Measurements from ENCODE around the gene PRR9.
"Not testable (repeated sequence)": the region's sequence is repeated elsewhere in the genome, so short reads cannot be mapped to it uniquely, and the experiment has no call there.

Gene PRR9, protein sequence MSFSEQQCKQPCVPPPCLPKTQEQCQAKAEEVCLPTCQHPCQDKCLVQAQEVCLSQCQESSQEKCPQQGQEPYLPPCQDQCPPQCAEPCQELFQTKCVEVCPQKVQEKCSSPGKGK

DNA sequence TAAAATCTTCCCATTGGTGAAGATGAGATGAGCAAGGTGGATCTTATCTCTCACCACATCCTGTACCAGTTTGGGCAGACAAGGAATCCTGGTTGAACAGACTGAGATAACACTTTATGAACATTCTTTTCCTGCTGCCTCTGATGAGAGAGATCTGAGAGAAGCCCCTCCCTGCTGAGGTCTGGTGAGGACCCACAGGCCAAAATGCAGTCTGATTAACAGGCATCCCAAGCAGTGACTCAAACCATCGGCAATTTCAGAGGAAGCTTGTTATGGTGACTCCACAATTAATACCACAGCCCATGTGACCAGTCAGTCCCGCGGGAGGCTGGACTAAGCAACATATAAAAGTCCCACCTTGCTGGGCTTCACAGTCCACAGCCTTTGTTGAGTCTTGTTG, at the start of gene PRR9:
PRR9 (plus strand) TSS at position 373 of the 400 bp plus-strand sequence. CDS start 561 bp downstream, outside the sequence.
- no peak within 1 kb of the TSS for H3K27ac ChIP-seq
- TF ChIP-seq ZFX (IDR thresholded peaks at IDR 0.05), result no peak; the same call in 1 of the 2 replicates
- TF ChIP-seq, protein P1, sequence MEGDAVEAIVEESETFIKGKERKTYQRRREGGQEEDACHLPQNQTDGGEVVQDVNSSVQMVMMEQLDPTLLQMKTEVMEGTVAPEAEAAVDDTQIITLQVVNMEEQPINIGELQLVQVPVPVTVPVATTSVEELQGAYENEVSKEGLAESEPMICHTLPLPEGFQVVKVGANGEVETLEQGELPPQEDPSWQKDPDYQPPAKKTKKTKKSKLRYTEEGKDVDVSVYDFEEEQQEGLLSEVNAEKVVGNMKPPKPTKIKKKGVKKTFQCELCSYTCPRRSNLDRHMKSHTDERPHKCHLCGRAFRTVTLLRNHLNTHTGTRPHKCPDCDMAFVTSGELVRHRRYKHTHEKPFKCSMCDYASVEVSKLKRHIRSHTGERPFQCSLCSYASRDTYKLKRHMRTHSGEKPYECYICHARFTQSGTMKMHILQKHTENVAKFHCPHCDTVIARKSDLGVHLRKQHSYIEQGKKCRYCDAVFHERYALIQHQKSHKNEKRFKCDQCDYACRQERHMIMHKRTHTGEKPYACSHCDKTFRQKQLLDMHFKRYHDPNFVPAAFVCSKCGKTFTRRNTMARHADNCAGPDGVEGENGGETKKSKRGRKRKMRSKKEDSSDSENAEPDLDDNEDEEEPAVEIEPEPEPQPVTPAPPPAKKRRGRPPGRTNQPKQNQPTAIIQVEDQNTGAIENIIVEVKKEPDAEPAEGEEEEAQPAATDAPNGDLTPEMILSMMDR (conservative IDR thresholded peaks at IDR 0.05), result no peak

DNA sequence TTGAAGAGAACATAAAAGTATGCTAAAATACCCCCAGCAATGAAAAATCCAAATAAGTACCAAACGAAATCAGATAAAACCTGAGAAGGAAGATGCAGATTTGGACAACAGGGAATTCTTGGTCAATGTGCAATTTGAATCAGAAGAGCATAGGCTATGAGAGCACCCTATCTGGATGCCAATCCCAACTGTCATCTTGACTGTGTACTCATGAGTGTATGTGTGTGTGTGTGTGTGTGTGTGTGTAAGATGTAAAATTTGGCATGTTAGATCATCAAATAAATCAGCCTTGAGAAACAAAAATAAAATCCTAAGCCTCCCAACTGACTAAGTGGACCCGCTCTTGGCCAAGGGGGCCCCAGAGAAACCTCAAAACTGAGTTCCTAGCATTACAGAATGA, 48.7 kb upstream of the PRR9 start:
- H3K27ac ChIP-seq, result no peak overlapping the region
- no peak for TF ChIP-seq ZFX (IDR thresholded peaks at IDR 0.05)
- TF ChIP-seq, protein P1 (conservative IDR thresholded peaks at IDR 0.05), result no peak

DNA sequence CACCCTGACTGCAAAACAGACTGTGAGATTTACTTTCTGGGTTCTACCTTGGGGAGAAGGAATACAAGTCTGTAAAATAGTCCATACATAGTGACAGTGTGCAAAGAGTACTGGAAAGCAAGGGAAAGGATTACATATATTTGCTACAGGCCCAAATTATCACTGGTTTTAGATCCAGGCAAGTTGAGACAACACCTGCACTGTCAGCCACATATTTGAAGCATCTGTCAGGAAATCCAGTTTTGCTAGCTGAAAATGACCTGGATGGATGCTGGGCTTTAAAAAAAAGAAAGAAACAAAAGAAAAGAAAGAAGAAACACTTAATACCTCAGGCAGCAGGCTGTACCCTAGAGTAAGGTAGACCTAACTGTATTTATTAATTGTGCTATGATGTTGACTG, 42.8 kb upstream of the PRR9 start:
- TF ChIP-seq, protein P1 (conservative IDR thresholded peaks at IDR 0.05), result no peak
- TF ChIP-seq ZFX (IDR thresholded peaks at IDR 0.05), result no peak
- no peak overlapping the region for H3K27ac ChIP-seq

DNA sequence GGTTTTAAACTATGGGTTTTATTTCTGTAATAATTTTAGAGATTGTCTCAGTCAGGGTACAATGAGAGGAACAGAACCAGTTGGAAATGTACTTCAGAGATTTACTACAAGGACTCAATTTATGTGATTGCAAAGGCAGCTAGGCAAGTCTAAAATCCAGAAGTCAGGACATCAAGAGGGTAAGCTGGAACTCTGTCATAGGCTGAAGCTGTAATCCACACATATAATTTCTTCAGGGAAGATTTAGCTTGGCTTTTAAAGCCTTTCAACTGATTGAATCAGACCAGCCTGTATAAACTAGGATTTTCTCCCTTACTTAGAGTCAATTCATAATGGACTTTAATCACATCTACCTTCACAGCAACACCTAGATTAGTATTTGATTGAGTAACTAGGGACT, 38.5 kb upstream of the PRR9 start:
- no peak for TF ChIP-seq ZFX (IDR thresholded peaks at IDR 0.05)
- TF ChIP-seq, protein P1 (conservative IDR thresholded peaks at IDR 0.05), result no peak
- H3K27ac ChIP-seq, result no peak overlapping the region

DNA sequence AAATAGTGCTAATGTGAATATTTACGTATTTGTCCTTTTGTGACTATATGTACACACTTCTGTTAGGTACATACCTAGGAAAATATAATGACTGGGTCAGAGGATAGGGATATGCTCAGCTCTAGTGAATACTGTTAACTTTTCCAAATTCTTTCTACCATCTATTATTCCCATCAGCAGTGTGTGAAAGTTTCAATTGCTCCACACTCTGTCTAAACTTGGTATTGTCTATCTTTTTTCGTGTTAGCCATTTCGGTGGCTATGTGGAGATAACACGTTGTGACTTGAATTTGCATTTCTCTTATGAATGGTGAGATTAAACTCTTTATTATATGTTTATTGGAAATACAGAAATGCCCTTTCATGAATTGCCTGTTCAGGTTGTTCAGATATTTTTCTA, 36.8 kb upstream of the PRR9 start:
- TF ChIP-seq, protein P1 (conservative IDR thresholded peaks at IDR 0.05), result peak; percentile 9; the same call in 1 of the 2 replicates
- TF ChIP-seq ZFX (IDR thresholded peaks at IDR 0.05), result no peak
- H3K27ac ChIP-seq, result no peak overlapping the region

DNA sequence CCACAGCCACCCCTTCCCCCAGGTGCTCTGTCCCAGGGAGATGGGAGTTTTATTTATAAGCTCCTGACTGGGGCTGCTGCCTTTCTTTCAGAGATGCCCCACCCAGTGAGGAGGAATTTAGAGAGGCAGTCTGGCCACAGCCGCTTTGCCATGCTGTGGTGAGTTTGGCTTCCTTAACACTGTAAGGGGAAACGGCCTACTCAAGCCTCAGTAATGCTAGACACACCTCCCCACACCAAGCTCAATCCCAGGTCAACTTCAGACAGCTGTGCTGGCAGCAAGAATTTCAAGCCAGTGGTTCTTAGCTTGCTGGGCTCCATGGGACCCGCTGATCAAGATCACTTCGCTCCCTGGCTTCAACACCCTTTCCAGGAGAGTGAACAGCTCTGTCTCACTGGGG, 29.1 kb upstream of the PRR9 start:
- not testable (repeated sequence) for H3K27ac ChIP-seq

DNA sequence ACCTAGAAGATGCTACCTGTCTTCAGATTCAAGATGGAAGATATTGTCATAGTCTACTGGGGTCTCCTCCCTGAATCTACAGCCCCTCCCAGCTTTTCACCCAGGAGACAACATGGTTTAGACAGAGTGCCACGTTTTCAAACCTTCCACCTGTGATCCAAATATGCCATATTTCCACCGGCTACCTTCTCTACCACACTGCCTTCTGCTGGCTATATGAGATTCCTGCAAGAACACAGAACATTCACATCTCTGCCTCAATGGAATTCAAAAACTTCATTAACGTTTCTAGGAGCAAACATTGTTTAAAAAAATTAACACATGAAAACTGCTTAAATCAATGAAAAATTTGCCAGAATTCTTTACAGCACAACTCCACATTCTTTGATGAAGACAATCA, 27.0 kb upstream of the PRR9 start:
- H3K27ac ChIP-seq, result no peak overlapping the region
- TF ChIP-seq ZFX (IDR thresholded peaks at IDR 0.05), result no peak
- TF ChIP-seq, protein P1 (conservative IDR thresholded peaks at IDR 0.05), result peak; percentile 77

DNA sequence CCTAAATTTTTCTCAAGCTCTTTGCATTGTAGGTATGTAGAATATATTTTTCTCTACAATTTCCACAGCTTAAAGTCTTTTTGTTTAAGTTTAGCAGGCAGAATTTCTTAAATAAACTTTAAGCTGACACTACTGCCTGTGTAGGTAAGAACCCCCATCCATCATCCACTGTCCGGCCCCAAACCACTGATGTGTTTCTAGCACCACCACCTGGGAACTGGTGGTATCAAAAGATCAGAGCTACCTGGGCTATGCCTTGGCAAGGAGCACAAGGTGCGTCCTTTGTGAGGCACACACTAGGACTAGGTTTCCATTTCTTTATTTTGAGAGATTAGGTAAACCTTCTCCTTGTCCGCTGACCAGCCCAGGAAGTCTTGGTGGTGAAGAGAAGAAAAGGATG, 24.7 kb upstream of the PRR9 start:
- TF ChIP-seq, protein P1 (conservative IDR thresholded peaks at IDR 0.05), result peak; percentile 78
- TF ChIP-seq ZFX (IDR thresholded peaks at IDR 0.05), result no peak
- H3K27ac ChIP-seq, result no peak overlapping the region
